Smooth muscle cell (in vitro differentiated cells): ENCODE measurements around the gene SLC12A8. TPM values are rescaled to one million over a fixed set of nuclear protein-coding genes. Genes with fewer than 3 reads are reported as not detected.

Experiments
- DNase-seq: peaks from one replicate; lab custom pipeline; 2025; ENCODE audit not compliant: unreplicated experiment; lab: John Stamatoyannopoulos, UW
- H2AFZ ChIP-seq: fragments of 200-600 bp; sonication (generic); 2 replicates; pipeline ENCODE4 v1.6.0; 2016; ENCODE audit warnings: antibody characterized with exemption, low read depth, mild to moderate bottlenecking
- H3F3A ChIP-seq: fragments of 200-600 bp; sonication (generic); 2 replicates; pipeline ENCODE4 v1.6.0; 2017; ENCODE audit warnings: antibody characterized with exemption, low read depth
- H3K27ac ChIP-seq: fragments of 200-600 bp; sonication (generic); 2 replicates; pipeline ENCODE4 v1.5.1; 2016; ENCODE audit warnings: low read depth, mild to moderate bottlenecking
- H3K27me3 ChIP-seq: fragments of 200-600 bp; sonication (generic); 2 replicates; pipeline ENCODE4 v1.6.1; 2016; ENCODE audit warnings: low read depth, mild to moderate bottlenecking
- H3K36me3 ChIP-seq: fragments of 200-600 bp; sonication (generic); 2 replicates; pipeline ENCODE4 v1.5.1; 2016; ENCODE audit warnings: low read depth
- H3K4me1 ChIP-seq: fragments of 200-600 bp; sonication (generic); 2 replicates; pipeline ENCODE4 v1.5.1; 2016; ENCODE audit warnings: low read depth
- H3K4me2 ChIP-seq: fragments of 200-600 bp; sonication (generic); 2 replicates; pipeline ENCODE4 v1.6.0; 2016; ENCODE audit warnings: mild to moderate bottlenecking
- H3K4me3 ChIP-seq: fragments of 200-600 bp; sonication (generic); 2 replicates; pipeline ENCODE4 v1.5.1; 2016; ENCODE audit warnings: mild to moderate bottlenecking
- H3K79me2 ChIP-seq: fragments of 200-600 bp; sonication (generic); 2 replicates; pipeline ENCODE4 v1.6.0; 2016; ENCODE audit warnings: low read depth, mild to moderate bottlenecking
- H3K9ac ChIP-seq: fragments of 200-600 bp; sonication (generic); 2 replicates; pipeline ENCODE4 v1.6.0; 2016; ENCODE audit warnings: low read depth
- H3K9me3 ChIP-seq: fragments of 200-600 bp; sonication (generic); replicated peaks from 2 replicates; pipeline ENCODE4 v1.5.1; 2016; ENCODE audit warnings: low read depth
- H4K20me1 ChIP-seq: fragments of 200-600 bp; sonication (generic); 2 replicates; pipeline ENCODE4 v1.6.0; 2016; ENCODE audit warnings: low read depth
- CTCF ChIP-seq: fragments of 200-600 bp; sonication (generic); IDR thresholded peaks from 2 replicates; pipeline ENCODE4 v1.5.1; 2017; ENCODE audit warnings: borderline replicate concordance, mild to moderate bottlenecking, antibody characterized with exemption; ENCODE audit not compliant: insufficient read depth, poor library complexity, severe bottlenecking
- WGBS: methylation state at CpG from one replicate; pipeline ENCODE4 v1.1.7; 2016; ENCODE audit warnings: low lambda C conversion rate; 5-methylcytosine and 5-hydroxymethylcytosine counted together
- polyA plus RNA-seq: library from polyadenylated mRNA; unstranded; fragments of >200 nt; fragmentation: Nextera tagmentation; extraction: Ambion mirVana; gene quantifications from 2 replicates; pipeline ENCODE4 v1.2.1, GENCODE V29; 2016
- total RNA-seq: library from RNA; depleted of rRNA; stranded (reverse); fragments of >200 nt; gene quantifications from 2 replicates; pipeline ENCODE4 v1.2.3, GENCODE V29; 2014

The SLC12A8 gene
- total and polyA plus RNA-seq, 2 experiments from 2014 or later, result 28.5 to 54.3 TPM

DNA sequence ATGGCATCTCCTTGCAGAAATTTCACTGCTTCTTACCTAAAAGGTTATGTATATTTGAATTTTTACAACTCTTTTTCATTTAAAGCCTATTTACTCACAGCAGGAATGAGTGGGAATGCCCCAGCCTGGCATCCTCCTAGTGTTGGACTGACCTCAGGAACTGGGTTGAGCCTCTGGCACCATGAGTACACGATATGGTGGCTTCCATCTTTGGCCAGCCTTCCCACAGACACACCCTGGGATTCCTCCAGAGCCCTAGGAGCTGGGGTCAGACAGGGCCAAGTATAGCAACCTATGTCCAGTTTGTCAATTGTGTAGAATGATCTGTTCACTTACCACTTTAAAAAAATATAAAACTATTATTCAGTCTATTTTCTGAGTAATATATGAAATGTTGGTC, 99.6 kb downstream of the SLC12A8 start:
- Histone ChIP-seq H3K9ac (no peak overlapping the region), H3K4me2 (no peak overlapping the region), H2AFZ (no peak overlapping the region), H3F3A (peaks cover 14% of the 10 kb centered on the region), H4K20me1 (no peaks in the 10 kb centered on the region), H3K4me3 (no peak overlapping the region), H3K9me3 (no peaks in the 10 kb centered on the region), H3K79me2 (no peaks in the 10 kb centered on the region), H3K27me3 (no peaks in the 10 kb centered on the region), H3K27ac (no peak overlapping the region), H3K36me3 (no peaks in the 10 kb centered on the region), H3K4me1 (peaks cover 37% of the 10 kb centered on the region)
- WGBS, result 93% methylated on average over 1 of the region's 1 CpG
- no peak for DNase-seq
- no peak for TF ChIP-seq CTCF

GRCh38 chr3:125110876-125111480, 101.6 kb downstream of the SLC12A8 start:
- no peak for TF ChIP-seq CTCF
- H3K27ac ChIP-seq, result peak overlapping the region; percentile 87
- peak overlapping the region; percentile 72 for H3K4me2 ChIP-seq
- 58% methylated on average over 3 of the region's 3 CpGs for WGBS
- peaks cover 8% of the 10 kb centered on the region for H3K79me2 ChIP-seq
- H3K4me3 ChIP-seq, result no peak overlapping the region
- H3F3A ChIP-seq, result peaks cover 14% of the 10 kb centered on the region
- H3K27me3 ChIP-seq, result no peaks in the 10 kb centered on the region
- H3K36me3 ChIP-seq, result no peaks in the 10 kb centered on the region
- H3K9ac ChIP-seq, result no peak overlapping the region
- H4K20me1 ChIP-seq, result no peaks in the 10 kb centered on the region
- peaks cover 29% of the 10 kb centered on the region for H3K4me1 ChIP-seq
- no peak overlapping the region for H2AFZ ChIP-seq
- DNase-seq, result no peak
- H3K9me3 ChIP-seq, result no peaks in the 10 kb centered on the region

DNA sequence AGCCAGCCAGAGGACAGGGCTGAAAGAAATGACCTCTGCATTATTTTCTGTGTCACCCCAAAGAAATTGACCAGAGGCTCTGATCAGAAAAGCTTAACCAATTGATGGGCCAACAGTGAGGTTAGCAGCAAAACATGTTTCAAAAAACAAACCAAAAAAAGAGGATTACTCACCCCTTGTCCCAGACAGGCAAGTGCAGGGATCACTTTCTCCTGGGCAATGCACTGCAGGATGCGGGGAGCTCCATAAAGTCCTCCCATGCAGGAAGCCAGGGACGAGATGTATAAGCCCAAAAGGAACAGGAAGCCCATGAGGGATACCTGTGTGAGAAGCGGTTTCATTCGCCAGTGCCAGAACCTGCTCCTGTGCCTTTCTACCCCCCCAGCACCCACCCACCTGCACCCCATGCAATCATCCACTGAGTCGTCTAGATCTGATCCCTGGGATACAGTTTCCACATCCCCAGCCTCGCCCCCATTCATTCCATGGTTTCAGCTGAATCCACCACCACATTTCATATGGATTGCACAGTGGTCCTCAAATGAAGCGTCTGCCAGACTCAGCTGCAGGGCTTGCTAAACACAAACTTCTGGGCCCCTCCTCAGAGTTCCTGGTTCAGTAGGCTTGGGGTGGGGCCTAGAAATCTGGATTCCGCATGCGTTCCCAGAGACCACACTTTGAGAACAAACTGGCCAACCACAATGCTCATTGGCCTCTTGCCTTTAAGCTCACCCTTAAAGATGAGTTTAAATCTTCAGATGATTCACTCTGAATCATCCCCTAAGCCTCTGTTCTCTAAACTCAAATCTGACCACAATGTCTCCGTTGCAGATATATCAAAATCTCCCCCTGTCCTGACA, 102.3 kb downstream of the SLC12A8 start:
- no peaks in the 10 kb centered on the region for H3K36me3 ChIP-seq
- WGBS, result 33% methylated on average over 10 of the region's 10 CpGs
- peak overlapping the region; percentile 2 for H3K4me3 ChIP-seq
- peaks cover 14% of the 10 kb centered on the region for H3F3A ChIP-seq
- no peak for TF ChIP-seq CTCF
- peak overlapping the region; percentile 72 for H3K4me2 ChIP-seq
- no peaks in the 10 kb centered on the region for H3K27me3 ChIP-seq
- H3K9ac ChIP-seq, result peak overlapping the region; percentile 31
- no peaks in the 10 kb centered on the region for H4K20me1 ChIP-seq
- DNase-seq, result no peak
- H3K79me2 ChIP-seq, result peaks cover 13% of the 10 kb centered on the region
- no peaks in the 10 kb centered on the region for H3K9me3 ChIP-seq
- H3K27ac ChIP-seq, result peak overlapping the region; percentile 87
- H2AFZ ChIP-seq, result no peak overlapping the region
- peaks cover 22% of the 10 kb centered on the region for H3K4me1 ChIP-seq

GRCh38 chr3:125109536-125109925, 103.0 kb downstream of the SLC12A8 start:
- H3K4me3 ChIP-seq, result peak overlapping the region; percentile 2
- DNase-seq, result no peak
- no peaks in the 10 kb centered on the region for H3K9me3 ChIP-seq
- no peaks in the 10 kb centered on the region for H4K20me1 ChIP-seq
- peaks cover 19% of the 10 kb centered on the region for H3K4me1 ChIP-seq
- no peaks in the 10 kb centered on the region for H3K27me3 ChIP-seq
- TF ChIP-seq CTCF, result no peak
- H3F3A ChIP-seq, result peaks cover 14% of the 10 kb centered on the region
- peak overlapping the region; percentile 72 for H3K4me2 ChIP-seq
- WGBS, result 78% methylated on average over 4 of the region's 4 CpGs
- peak overlapping the region; percentile 87 for H3K27ac ChIP-seq
- H3K36me3 ChIP-seq, result no peaks in the 10 kb centered on the region
- H3K9ac ChIP-seq, result peak overlapping the region; percentile 31
- H3K79me2 ChIP-seq, result peaks cover 20% of the 10 kb centered on the region
- H2AFZ ChIP-seq, result no peak overlapping the region
